Stomach (tissue), 4 donors: ENCODE results near the gene HBM.

Experiments used
- CTCF ChIP-seq, 7 experiments: fragments of 450-650 bp in 4 of 7; fragments of 200-600 bp in 3 of 7; sonication (generic) in 3 of 7; IDR thresholded peaks; one replicate each; pipeline ENCODE4 v1.5.1; 2016 to 2019; ENCODE audit warnings: antibody characterized with exemption in 7 of 7, control low read depth in 2 of 7, mild to moderate bottlenecking in 1 of 7
- EP300 ChIP-seq: sonication (generic); formaldehyde crosslinking; IDR thresholded peaks from one replicate; pipeline ENCODE4 v1.6.1; 2017; ENCODE audit warnings: antibody characterized with exemption
- POLR2A ChIP-seq, 4 donors: fragments of 450-650 bp; IDR thresholded peaks; one replicate each; pipeline ENCODE4 v1.6.1; 2016; ENCODE audit warnings: antibody characterized with exemption in 4 of 4, control low read depth in 2 of 4, mild to moderate bottlenecking in 1 of 4, moderate library complexity in 1 of 4
- POLR2AphosphoS5 ChIP-seq, 3 donors: sonication (generic); formaldehyde crosslinking; IDR thresholded peaks; one replicate each; pipeline ENCODE4 v1.6.1; 2016; ENCODE audit warnings: antibody characterized with exemption in 3 of 3

- TF ChIP-seq EP300 (no peak), CTCF (IDR thresholded peaks at IDR 0.05) (no peak), POLR2AphosphoS5 (IDR thresholded peaks at IDR 0.05) (no peak), POLR2A (IDR thresholded peaks at IDR 0.05) (no peak)
Measured at GRCh38 chr16:118857-119256, 46.9 kb upstream of the HBM start.
